Measurements from ENCODE around the gene ITGB5. TPM values are rescaled to one million over a fixed set of nuclear protein-coding genes. Genes with fewer than 3 reads are reported as not detected.

The ITGB5 gene
- total RNA-seq, 1 experiment from 2014 or later: 146 TPM

DNA sequence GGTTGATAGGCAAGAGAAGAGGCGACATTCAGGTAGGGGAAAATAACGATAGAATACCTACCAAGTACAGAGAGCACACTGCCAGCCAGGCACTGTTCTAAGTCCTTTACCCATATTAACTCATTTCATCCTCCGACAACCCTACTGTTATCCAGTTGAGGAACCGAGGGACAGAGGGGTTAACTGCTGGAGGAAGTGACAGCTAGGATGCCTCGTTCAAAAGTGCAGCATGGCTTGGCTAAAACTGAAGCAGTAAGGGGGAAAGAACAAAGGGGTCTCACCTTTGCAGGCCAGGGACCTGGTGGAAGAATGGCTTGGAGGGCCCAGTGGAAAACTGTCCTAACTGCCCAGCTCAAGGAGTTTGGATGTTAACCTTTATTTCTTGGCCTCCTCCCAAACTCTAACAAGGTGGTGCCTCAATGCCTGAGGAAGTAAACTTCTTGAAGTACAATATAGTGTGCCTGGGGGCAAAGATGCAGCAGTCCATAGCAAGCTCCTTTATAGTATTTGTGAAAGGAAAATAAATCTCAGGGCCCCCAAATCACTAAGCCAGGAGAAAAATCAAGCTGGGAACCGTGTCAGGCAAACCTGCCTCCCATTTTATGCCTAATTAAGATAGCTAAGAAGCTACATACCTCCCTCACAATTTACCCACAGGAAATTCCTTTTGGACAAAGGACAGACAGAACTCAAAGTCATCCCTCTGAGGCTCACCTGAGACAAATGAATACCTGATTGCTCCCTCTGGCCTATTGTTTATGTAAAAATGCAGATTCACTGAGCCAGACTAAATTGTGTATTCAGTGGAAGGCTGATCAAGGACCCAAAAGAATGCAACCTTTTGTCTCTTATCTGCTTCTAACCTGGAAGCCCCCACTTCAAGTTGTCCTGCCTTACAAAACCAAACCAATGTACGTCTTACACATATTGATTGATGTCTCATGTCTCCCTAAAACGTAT lies 1.6 kb upstream of the ITGB5 start:
- H3K4me1 Mint-ChIP-seq: peaks cover 48 to 52% of the 10 kb centered on the region in 2 experiments

More for the DNA sequence above, 1.6 kb upstream of the ITGB5 start:
- no peaks in the 10 kb centered on the region for H3K9me3 ChIP-seq (ENCODE audit: control insufficient read depth, low read depth, low read length)
- H4K8ac ChIP-seq (replicated peaks; ENCODE audit: insufficient read length, low read depth, low read length): peak overlapping the region; percentile 36
- H3K18ac ChIP-seq (ENCODE audit: insufficient read length, low read depth, low read length): peak overlapping the region; percentile 66
- peaks cover 13% of the 10 kb centered on the region for H3K4me1 ChIP-seq (ENCODE audit: insufficient read depth, low read length)
- H3K9me3 Mint-ChIP-seq: no peaks in the 10 kb centered on the region; a peak in 1 of 5 replicates
- peaks cover 14% of the 10 kb centered on the region for H3K23me2 ChIP-seq (ENCODE audit: insufficient read length, low read depth, low read length, poor library complexity, severe bottlenecking)
- H3K14ac ChIP-seq (ENCODE audit: insufficient read depth, low read length): no peak overlapping the region
- H3K27ac ChIP-seq (ENCODE audit: insufficient read length, low read depth, low read length): peak overlapping the region; percentile 93
- H4K5ac ChIP-seq (ENCODE audit: insufficient read length, low read depth, low read length): peak overlapping the region; percentile 64
- TF ChIP-seq, protein P1, sequence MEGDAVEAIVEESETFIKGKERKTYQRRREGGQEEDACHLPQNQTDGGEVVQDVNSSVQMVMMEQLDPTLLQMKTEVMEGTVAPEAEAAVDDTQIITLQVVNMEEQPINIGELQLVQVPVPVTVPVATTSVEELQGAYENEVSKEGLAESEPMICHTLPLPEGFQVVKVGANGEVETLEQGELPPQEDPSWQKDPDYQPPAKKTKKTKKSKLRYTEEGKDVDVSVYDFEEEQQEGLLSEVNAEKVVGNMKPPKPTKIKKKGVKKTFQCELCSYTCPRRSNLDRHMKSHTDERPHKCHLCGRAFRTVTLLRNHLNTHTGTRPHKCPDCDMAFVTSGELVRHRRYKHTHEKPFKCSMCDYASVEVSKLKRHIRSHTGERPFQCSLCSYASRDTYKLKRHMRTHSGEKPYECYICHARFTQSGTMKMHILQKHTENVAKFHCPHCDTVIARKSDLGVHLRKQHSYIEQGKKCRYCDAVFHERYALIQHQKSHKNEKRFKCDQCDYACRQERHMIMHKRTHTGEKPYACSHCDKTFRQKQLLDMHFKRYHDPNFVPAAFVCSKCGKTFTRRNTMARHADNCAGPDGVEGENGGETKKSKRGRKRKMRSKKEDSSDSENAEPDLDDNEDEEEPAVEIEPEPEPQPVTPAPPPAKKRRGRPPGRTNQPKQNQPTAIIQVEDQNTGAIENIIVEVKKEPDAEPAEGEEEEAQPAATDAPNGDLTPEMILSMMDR (conservative IDR thresholded peaks at IDR 0.05): no peak
- no peak overlapping the region for H4K91ac ChIP-seq (ENCODE audit: insufficient read length, low read depth, low read length)
- no peaks in the 10 kb centered on the region for H4K20me1 ChIP-seq (ENCODE audit: control insufficient read depth, insufficient read depth, insufficient read length)
- H3K23ac ChIP-seq (ENCODE audit: insufficient read length, low read depth, low read length): no peak overlapping the region
- no peak overlapping the region for H2AK5ac ChIP-seq (ENCODE audit: insufficient read length, low read length)
- peak overlapping the region; percentile 9 for H2BK5ac ChIP-seq (ENCODE audit: insufficient read length, low read length)
- no peaks in the 10 kb centered on the region; the same call in 1 of the 2 replicates for H3K27me3 Mint-ChIP-seq (ENCODE audit: low read depth)
- H3K4me2 ChIP-seq (ENCODE audit: insufficient read depth, insufficient read length, low read length): peak overlapping the region; percentile 44
- H3K9ac ChIP-seq (ENCODE audit: extremely low read depth, insufficient read length, low read length): peak overlapping the region; percentile 48
- H3K27ac Mint-ChIP-seq: peak overlapping the region; percentile 71 to 99 (median 93)
- H2BK15ac ChIP-seq (ENCODE audit: low read depth, low read length): no peak overlapping the region
- H3K4ac ChIP-seq (ENCODE audit: low read depth, low read length): no peak overlapping the region
- peaks cover 12% of the 10 kb centered on the region; the same call in 1 of the 2 replicates for H3K79me2 ChIP-seq (ENCODE audit: insufficient read depth, low read length)
- H3K56ac ChIP-seq (ENCODE audit: insufficient read length, low read depth, low read length): peak overlapping the region; percentile 30
- no peaks in the 10 kb centered on the region for H3K27me3 ChIP-seq (ENCODE audit: insufficient read depth, low read length)
- H3K79me1 ChIP-seq (ENCODE audit: insufficient read depth, low read depth, low read length, poor library complexity, severe bottlenecking): peaks cover 3% of the 10 kb centered on the region
- peak overlapping the region; percentile 40 for H2BK120ac ChIP-seq (ENCODE audit: low read depth, low read length, poor library complexity, severe bottlenecking)
- no peak overlapping the region for H2AFZ ChIP-seq (ENCODE audit: low read length)
- peak overlapping the region; percentile 71 to 83 for H3K4me3 Mint-ChIP-seq
- H3K36me3 Mint-ChIP-seq (ENCODE audit: insufficient read depth in 1 of 3, low read depth in 3 of 3): peaks cover 5 to 10% (median 8%) of the 10 kb centered on the region in 3 experiments; a peak in 6 of 7 replicates
- no CpG with 5 or more reads among the region's 8 CpGs for WGBS (ENCODE audit: extremely low coverage, insufficient read length, low lambda C conversion rate)
- H2BK12ac ChIP-seq (ENCODE audit: insufficient read length, low read depth, low read length): no peak overlapping the region
- no peak overlapping the region for H2BK20ac ChIP-seq (ENCODE audit: low read depth, low read length, poor library complexity, severe bottlenecking)
- H3T11ph ChIP-seq (ENCODE audit: low read length): no peak overlapping the region
- peak; percentile 59 for DNase-seq
